Thoracic aorta (tissue), 2 donors: Measurements from ENCODE around the gene SHOC2. TPM values are rescaled to one million over a fixed set of nuclear protein-coding genes. Genes with fewer than 3 reads are reported as not detected.

Experiments used
- ATAC-seq: fragments of 150-250 bp; one replicate; pipeline ENCODE4 v1.8.0; 2017; ENCODE audit warnings: low read depth; ENCODE audit not compliant: insufficient number of reproducible peaks, low FRiP score
- DNase-seq: peaks from one replicate; pipeline ENCODE4 v3.0.0-alpha.2; 2020; ENCODE audit warnings: low spot score
- H3K27ac ChIP-seq, 2 donors: fragments of 200-600 bp; sonication (generic); 1 replicate in 1 of 2; 2 replicates in 1 of 2; pipeline ENCODE4 v1.5.1; 2016; ENCODE audit warnings: mild to moderate bottlenecking in 2 of 2, moderate library complexity in 2 of 2
- H3K27me3 ChIP-seq: fragments of 200-600 bp; sonication (generic); replicated peaks from 2 replicates; pipeline ENCODE4 v1.6.0; 2016; ENCODE audit warnings: mild to moderate bottlenecking; ENCODE audit not compliant: insufficient read depth
- H3K36me3 ChIP-seq: fragments of 200-600 bp; sonication (generic); one replicate; pipeline ENCODE4 v1.5.1; 2016
- H3K4me1 ChIP-seq, 2 donors: fragments of 200-600 bp; sonication (generic); 1 replicate in 1 of 2; 2 replicates in 1 of 2; pipeline versions ENCODE4 v1.5.1 to v1.6.0; 2016; ENCODE audit warnings: low read depth in 2 of 2, mild to moderate bottlenecking in 1 of 2; ENCODE audit not compliant: control insufficient read depth in 1 of 2
- H3K4me3 ChIP-seq: fragments of 200-600 bp; sonication (generic); 2 replicates; pipeline ENCODE4 v1.5.1; 2016; ENCODE audit warnings: mild to moderate bottlenecking
- H3K9me3 ChIP-seq: fragments of 200-600 bp; sonication (generic); 2 replicates; pipeline ENCODE4 v1.5.1; 2016
- total RNA-seq, 2 donors: library from RNA; depleted of rRNA; stranded (reverse); fragments of >200 nt; gene quantifications; one replicate each; pipeline versions ENCODE4 v1.1.0 to v1.2.3, GENCODE V29; 2016
- TF ChIP-seq, protein P1 (sequence below): fragments of 200-600 bp; sonication (generic); IDR thresholded peaks from one replicate; pipeline ENCODE4 v1.5.1; 2019; ENCODE audit warnings: antibody characterized with exemption

SHOC2 gene
- total RNA-seq: 100 to 1,000 TPM in 1 of 2 donors, 10 to 100 TPM in 1; 41.6 to 115 TPM

- Histone ChIP-seq H3K9me3 (no peaks in the 10 kb centered on the region), H3K4me3 (peak within 1 kb of the TSS; percentile 81), H3K36me3 (no peaks in the 10 kb centered on the region), H3K27ac (peak within 1 kb of the TSS; percentile 97 to 99), H3K27me3 (no peaks in the 10 kb centered on the region), H3K4me1 (peaks cover 25 to 31% of the 10 kb centered on the region in 2 donors)
- DNase-seq (no peak), ATAC-seq (peak; percentile 6)
- TF ChIP-seq, protein P1, sequence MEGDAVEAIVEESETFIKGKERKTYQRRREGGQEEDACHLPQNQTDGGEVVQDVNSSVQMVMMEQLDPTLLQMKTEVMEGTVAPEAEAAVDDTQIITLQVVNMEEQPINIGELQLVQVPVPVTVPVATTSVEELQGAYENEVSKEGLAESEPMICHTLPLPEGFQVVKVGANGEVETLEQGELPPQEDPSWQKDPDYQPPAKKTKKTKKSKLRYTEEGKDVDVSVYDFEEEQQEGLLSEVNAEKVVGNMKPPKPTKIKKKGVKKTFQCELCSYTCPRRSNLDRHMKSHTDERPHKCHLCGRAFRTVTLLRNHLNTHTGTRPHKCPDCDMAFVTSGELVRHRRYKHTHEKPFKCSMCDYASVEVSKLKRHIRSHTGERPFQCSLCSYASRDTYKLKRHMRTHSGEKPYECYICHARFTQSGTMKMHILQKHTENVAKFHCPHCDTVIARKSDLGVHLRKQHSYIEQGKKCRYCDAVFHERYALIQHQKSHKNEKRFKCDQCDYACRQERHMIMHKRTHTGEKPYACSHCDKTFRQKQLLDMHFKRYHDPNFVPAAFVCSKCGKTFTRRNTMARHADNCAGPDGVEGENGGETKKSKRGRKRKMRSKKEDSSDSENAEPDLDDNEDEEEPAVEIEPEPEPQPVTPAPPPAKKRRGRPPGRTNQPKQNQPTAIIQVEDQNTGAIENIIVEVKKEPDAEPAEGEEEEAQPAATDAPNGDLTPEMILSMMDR: no peak
Observed at GRCh38 chr10:110919349-110919931, at the start of gene SHOC2. Gene SHOC2, plus strand, starts transcription at chr10:110919604. Its CDS starts 44,755 bp downstream, at chr10:110964359.

DNA sequence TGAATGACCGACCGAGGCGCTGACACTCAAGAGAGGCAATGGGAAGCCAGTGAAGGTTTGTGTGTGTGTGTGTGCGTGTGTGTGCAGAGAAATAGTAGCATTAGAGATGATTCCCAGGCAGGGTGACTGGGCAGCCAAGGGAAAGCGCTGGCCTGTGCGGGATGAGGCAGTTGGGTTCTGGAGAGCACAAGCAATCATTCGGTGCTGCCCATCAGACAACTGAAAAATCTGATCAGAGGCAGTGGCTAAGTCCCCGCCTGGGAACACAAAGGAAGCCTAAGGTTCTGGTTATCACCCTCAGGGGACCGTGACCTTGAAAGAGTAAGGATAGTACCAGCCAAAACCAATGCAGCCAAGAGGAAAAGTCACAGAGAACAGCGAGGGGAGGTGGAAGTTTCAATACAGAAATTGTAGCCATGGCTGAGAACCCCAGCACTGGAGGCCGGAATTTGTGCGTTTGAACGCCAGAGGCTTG lies 48.5 kb upstream of the SHOC2 start:
- no peak for ATAC-seq
- H3K4me3 ChIP-seq: peak overlapping the region; percentile 94
- TF ChIP-seq, protein P1: peak; percentile 10
- peak overlapping the region; percentile 89 to 95 for H3K27ac ChIP-seq
- H3K9me3 ChIP-seq: no peaks in the 10 kb centered on the region
- DNase-seq: no peak
- peaks cover 34 to 55% of the 10 kb centered on the region in 2 donors for H3K4me1 ChIP-seq
- no peaks in the 10 kb centered on the region for H3K27me3 ChIP-seq
- no peaks in the 10 kb centered on the region for H3K36me3 ChIP-seq

DNA sequence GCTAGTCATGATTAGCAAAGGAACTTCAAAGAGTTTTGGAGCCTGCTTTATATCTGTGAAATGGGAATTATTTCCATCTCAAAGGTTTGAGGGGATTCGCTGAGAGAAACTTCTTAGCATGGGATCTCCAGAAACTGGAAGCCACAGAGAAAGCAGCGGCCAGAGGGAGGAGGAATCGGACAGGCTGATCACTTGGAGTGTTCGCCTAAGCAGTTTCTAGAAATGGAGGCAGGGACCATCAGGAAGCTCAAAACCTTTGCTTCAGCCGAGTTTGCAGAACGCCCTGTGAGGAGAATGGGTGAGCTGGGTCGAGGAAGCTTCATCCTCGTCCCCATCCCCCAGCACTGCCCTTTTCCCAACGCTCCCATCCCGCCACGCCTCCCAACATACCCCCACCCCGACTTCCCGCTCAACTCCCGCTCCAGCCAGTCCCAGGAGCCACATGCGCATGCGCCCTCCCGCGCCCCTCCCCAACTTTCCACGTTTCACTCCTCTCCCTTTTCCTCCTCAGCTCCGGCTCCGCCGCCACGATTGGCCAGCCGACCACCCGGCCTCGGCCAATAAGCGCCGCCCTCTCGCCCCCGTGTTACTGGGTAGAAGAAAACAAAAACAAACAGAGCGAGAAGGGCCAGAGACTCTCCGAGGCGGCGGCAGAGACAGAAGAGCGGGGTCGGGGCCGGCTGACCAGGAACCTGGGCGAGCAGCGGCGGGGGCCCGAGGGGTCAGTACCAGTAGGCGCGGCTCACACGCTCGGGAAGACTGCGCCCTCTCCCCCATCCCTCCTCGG lies 47.9 kb upstream of the SHOC2 start, which contains the start of gene PDCD4:
Gene PDCD4 (plus strand): TSS at position 631 of the 787 bp plus-strand sequence. CDS start 4,100 bp downstream, outside the sequence.
- no peaks in the 10 kb centered on the region for H3K9me3 ChIP-seq
- H3K4me1 ChIP-seq: peaks cover 29 to 55% of the 10 kb centered on the region in 2 donors
- DNase-seq: peak; percentile 97
- TF ChIP-seq, protein P1: no peak
- ATAC-seq: peak; percentile 87
- H3K27ac ChIP-seq: peak within 1 kb of the TSS; percentile 89 to 95
- no peaks in the 10 kb centered on the region for H3K27me3 ChIP-seq
- no peaks in the 10 kb centered on the region for H3K36me3 ChIP-seq
- H3K4me3 ChIP-seq: peak within 1 kb of the TSS; percentile 94

GRCh38 chr10:110872145-110872983 lies 47.0 kb upstream of the SHOC2 start:
- DNase-seq: no peak
- H3K36me3 ChIP-seq: no peaks in the 10 kb centered on the region
- TF ChIP-seq, protein P1: no peak
- peak; percentile 44 for ATAC-seq
- peak overlapping the region; percentile 94 for H3K4me3 ChIP-seq
- H3K27me3 ChIP-seq: no peaks in the 10 kb centered on the region
- peak overlapping the region; percentile 89 to 95 for H3K27ac ChIP-seq
- H3K4me1 ChIP-seq: peaks cover 24 to 47% of the 10 kb centered on the region in 2 donors
- no peaks in the 10 kb centered on the region for H3K9me3 ChIP-seq
